GM21515 (cell line): ENCODE measurements around the gene PAFAH2.

ENCODE experiments used
- ATAC-seq: cut with Tn5 transposase; IDR thresholded peaks from one replicate; pipeline ENCODE4 v1.9.1; 2021; ENCODE audit not compliant: unreplicated experiment

Gene PAFAH2

GRCh38 chr1:26015358-26015757, 17.5 kb upstream of the PAFAH2 start:
- ATAC-seq, result no peak

- ATAC-seq, result no peak
Measured at GRCh38 chr1:26014179-26014578, 16.3 kb upstream of the PAFAH2 start.

- ATAC-seq, result no peak
Measured at GRCh38 chr1:26012864-26013263, 15.0 kb upstream of the PAFAH2 start.

GRCh38 chr1:26010825-26011224, 13.0 kb upstream of the PAFAH2 start:
- ATAC-seq, result no peak

- no peak for ATAC-seq
Measured at GRCh38 chr1:26009796-26010447, 12.1 kb upstream of the PAFAH2 start.

- ATAC-seq, result no peak
Measured at GRCh38 chr1:26006710-26007109, 8.8 kb upstream of the PAFAH2 start.

- ATAC-seq, result no peak
Measured at GRCh38 chr1:26005434-26006105, 7.7 kb upstream of the PAFAH2 start.

GRCh38 chr1:26003756-26004155, 5.9 kb upstream of the PAFAH2 start:
- no peak for ATAC-seq

- ATAC-seq, result no peak
Measured at GRCh38 chr1:26003262-26003661, 5.4 kb upstream of the PAFAH2 start.

GRCh38 chr1:25999041-25999800, 1.4 kb upstream of the PAFAH2 start:
- ATAC-seq, result no peak

- ATAC-seq, result peak; percentile 28
Measured at GRCh38 chr1:25996966-25997827, 666 bp downstream of the PAFAH2 start.

- ATAC-seq, result no peak
Measured at GRCh38 chr1:25994402-25995150, 3.3 kb downstream of the PAFAH2 start.

GRCh38 chr1:25993197-25993951, 4.5 kb downstream of the PAFAH2 start:
- ATAC-seq, result no peak

GRCh38 chr1:25992689-25993171, 5.1 kb downstream of the PAFAH2 start:
- ATAC-seq, result no peak

GRCh38 chr1:25991937-25992688, 5.8 kb downstream of the PAFAH2 start:
- no peak for ATAC-seq

GRCh38 chr1:25990702-25991395, 7.0 kb downstream of the PAFAH2 start:
- ATAC-seq, result no peak

GRCh38 chr1:25990251-25990650, 7.6 kb downstream of the PAFAH2 start:
- ATAC-seq, result no peak
